Measurements from ENCODE around the gene TFAM. TPM values are rescaled to one million over a fixed set of nuclear protein-coding genes. Genes with fewer than 3 reads are reported as not detected.
"Not testable (repeated sequence)": the region's sequence is repeated elsewhere in the genome, so short reads cannot be mapped to it uniquely, and the experiment has no call there.

The TFAM gene
- total RNA-seq, 4 donors from 2014 or later, result 23.1 to 33.8 (median 32.2) TPM

GRCh38 chr10:58404001-58404400, 18.8 kb downstream of the TFAM start:
- Histone ChIP-seq H3K27ac (no peak overlapping the region), H3K9me3 (no peaks in the 10 kb centered on the region), H3K27me3 (no peaks in the 10 kb centered on the region), H3K4me1 (no peaks in the 10 kb centered on the region), H3K36me3 (no peaks in the 10 kb centered on the region), H3K4me3 (replicated peaks in 1 of 3) (no peak overlapping the region)
- 73 to 100% methylated on average over 2 of the region's 2 CpGs for WGBS, 2 donors
- intact Hi-C loops (cut with DNase I), result no loop called here
- no peak for DNase-seq
- TF ChIP-seq POLR2A (IDR thresholded peaks at IDR 0.05), result no peak
- TF ChIP-seq CTCF (IDR thresholded peaks at IDR 0.05), result no peak

- DNase-seq, result no peak
- Histone ChIP-seq H3K36me3 (no peaks in the 10 kb centered on the region), H3K4me1 (no peaks in the 10 kb centered on the region), H3K4me3 (replicated peaks in 1 of 3) (no peak overlapping the region), H3K27me3 (no peaks in the 10 kb centered on the region), H3K27ac (no peak overlapping the region), H3K9me3 (no peaks in the 10 kb centered on the region)
- 65 to 69% methylated on average over 4 of the region's 4 CpGs for WGBS, 2 donors
- TF ChIP-seq CTCF (IDR thresholded peaks at IDR 0.05) (no peak), POLR2A (IDR thresholded peaks at IDR 0.05) (no peak)
- intact Hi-C loops (cut with DNase I), result no loop called here
Measured at GRCh38 chr10:58409956-58410610, 24.9 kb downstream of the TFAM start.

- Histone ChIP-seq H3K27ac (no peak overlapping the region), H3K4me1 (no peaks in the 10 kb centered on the region), H3K4me3 (replicated peaks in 1 of 3) (no peak overlapping the region), H3K27me3 (no peaks in the 10 kb centered on the region), H3K9me3 (no peaks in the 10 kb centered on the region), H3K36me3 (no peaks in the 10 kb centered on the region)
- TF ChIP-seq CTCF (IDR thresholded peaks at IDR 0.05) (no peak), POLR2A (IDR thresholded peaks at IDR 0.05) (no peak)
- no peak for DNase-seq
- 35 to 44% methylated on average over 2 of the region's 2 CpGs for WGBS, 2 donors
- intact Hi-C loops (cut with DNase I), result no loop called here
Measured at GRCh38 chr10:58412502-58412961, 27.3 kb downstream of the TFAM start.

- intact Hi-C loops (cut with DNase I), result no loop called here
- TF ChIP-seq POLR2A (IDR thresholded peaks at IDR 0.05) (no peak), CTCF (IDR thresholded peaks at IDR 0.05) (peak in 3 of 6 experiments; percentile 21 to 38 (median 27))
- Histone ChIP-seq H3K4me3 (replicated peaks in 1 of 3) (no peak overlapping the region), H3K4me1 (no peaks in the 10 kb centered on the region), H3K27ac (no peak overlapping the region), H3K36me3 (no peaks in the 10 kb centered on the region), H3K9me3 (no peaks in the 10 kb centered on the region), H3K27me3 (no peaks in the 10 kb centered on the region)
- WGBS, 2 donors, result 48 to 57% methylated on average over 5 of the region's 5 CpGs
- no peak for DNase-seq
Measured at GRCh38 chr10:58414270-58415041, 29.2 kb downstream of the TFAM start.

- Histone ChIP-seq H3K4me3 (replicated peaks in 1 of 3) (no peak overlapping the region), H3K27ac (no peak overlapping the region), H3K4me1 (no peaks in the 10 kb centered on the region), H3K27me3 (no peaks in the 10 kb centered on the region), H3K9me3 (no peaks in the 10 kb centered on the region), H3K36me3 (no peaks in the 10 kb centered on the region)
- TF ChIP-seq CTCF (IDR thresholded peaks at IDR 0.05), result no peak
- no peak for TF ChIP-seq POLR2A (IDR thresholded peaks at IDR 0.05)
- intact Hi-C loops (cut with DNase I), result no loop called here
- no peak for DNase-seq
Measured at GRCh38 chr10:58415757-58416156, 30.5 kb downstream of the TFAM start.

GRCh38 chr10:58417902-58418301, 32.7 kb downstream of the TFAM start:
- H3K9me3 ChIP-seq; H3K4me3 ChIP-seq (replicated peaks in 1 of 3); DNase-seq; intact Hi-C loops (cut with DNase I); H3K4me1 ChIP-seq; H3K36me3 ChIP-seq; H3K27ac ChIP-seq; H3K27me3 ChIP-seq: not testable (repeated sequence)
- WGBS, 2 donors, result 87 to 92% methylated on average over 2 of the region's 2 CpGs
